Activated CD4-positive, alpha-beta T cell treated with anti-CD3 and anti-CD28 coated beads, Interleukin-2, amount 50 U/mL, for 16 hours (primary cell): ENCODE data around the gene KIF18B.

ENCODE experiments used
- DNase-seq: peaks from one replicate; pipeline ENCODE4 v3.0.0-alpha.2; 2020

KIF18B gene

DNA sequence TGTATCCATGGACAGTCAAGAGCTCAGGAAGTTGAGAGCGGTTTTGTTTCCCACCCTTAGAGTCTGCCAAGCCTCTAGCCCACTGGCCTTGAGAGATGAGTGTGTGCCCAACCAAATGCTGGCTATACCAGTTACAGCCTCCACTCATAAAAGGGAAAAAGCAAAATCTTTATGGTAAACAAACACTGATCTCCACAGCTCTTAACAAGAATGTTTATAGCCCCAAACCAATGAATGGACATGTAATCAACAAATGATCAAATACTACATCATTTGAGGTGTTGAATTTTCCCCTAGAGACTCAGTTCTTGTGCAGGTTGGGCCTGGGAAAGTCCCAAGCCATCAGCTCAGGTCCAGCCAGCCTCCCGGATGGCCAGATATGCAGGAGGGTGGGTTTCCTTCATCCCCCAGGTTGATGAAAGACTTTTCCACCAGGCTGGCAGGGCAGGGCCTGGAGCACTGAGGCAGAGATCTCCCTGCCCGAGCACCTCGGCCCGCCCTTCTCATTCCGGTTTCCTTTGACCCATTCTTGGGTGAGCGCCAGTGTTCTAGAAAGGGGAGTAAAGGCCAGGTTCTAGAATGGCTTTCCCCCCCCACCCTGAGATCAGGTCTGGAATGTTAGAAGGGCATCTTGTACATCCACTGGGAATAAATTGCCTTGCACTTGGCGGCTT lies 44.4 kb downstream of the KIF18B start:
- no peak for DNase-seq

DNA sequence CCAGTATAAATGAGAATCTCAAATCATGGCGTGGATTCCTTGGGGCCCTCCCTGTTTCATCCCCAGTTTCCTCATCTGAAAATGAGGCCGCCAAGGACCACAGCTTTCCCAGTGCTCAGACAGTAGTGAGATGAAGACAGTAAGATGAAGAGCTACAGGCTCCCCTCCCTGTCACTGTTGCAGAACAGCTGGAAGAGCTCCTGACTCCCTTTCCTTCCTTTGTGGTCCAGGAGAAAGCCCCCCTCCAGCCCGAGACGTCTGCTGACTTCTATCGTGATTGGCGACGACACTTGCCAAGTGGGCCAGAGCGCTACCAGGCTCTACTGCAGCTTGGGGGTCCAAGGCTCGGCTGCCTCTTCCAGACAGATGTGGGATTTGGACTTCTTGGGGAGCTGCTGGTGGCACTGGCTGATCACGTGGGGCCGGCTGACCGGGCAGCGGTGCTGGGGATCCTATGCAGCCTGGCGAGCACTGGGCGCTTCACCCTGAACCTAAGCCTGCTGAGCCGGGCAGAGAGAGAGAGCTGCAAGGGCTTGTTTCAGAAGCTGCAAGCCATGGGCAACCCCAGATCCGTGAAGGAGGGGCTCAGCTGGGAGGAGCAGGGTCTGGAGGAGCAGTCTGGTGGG lies 45.3 kb downstream of the KIF18B start:
- no peak for DNase-seq

DNA sequence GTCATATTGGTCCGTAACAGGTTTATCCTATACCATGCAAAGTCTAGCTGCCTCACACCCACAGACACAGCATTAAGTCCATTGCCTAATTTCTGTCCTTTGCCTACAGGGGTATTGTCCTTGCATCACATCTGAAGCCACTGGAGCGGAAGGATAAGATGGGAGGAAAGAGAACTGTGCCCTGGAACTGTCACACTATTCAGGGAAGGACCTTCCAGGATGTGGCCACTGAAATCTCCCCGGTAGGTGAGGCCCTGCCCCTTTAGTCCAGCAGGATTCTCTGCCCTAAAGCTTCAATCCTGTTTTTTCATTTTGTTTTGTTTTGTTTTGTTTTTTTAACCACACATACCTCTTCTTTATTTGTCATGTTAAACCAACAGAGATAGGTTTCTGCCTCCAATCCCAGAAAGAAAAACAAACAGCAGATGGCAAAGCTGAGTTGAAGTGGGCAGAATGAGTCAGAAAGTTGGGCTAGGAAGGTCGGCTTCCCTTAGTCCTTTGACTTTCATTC lies 46.1 kb downstream of the KIF18B start:
- no peak for DNase-seq

DNA sequence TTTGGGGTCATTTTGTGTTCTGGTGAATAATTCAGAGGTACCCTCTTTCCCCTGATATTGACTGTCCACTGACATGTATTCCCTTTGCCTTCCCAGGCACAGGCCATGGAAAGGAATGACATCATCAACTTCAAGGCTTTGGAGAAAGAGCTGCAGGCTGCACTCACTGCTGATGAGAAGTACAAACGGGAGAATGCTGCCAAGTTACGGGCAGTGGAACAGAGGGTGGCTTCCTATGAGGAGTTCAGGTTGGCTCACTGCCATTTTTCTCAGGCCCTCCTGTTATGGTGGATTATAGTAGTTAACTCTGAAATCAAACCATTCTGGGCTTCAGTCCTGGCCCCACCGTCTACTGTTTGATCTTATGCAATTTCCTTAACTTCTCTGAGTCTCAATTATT lies 46.7 kb downstream of the KIF18B start:
- DNase-seq, result no peak

DNA sequence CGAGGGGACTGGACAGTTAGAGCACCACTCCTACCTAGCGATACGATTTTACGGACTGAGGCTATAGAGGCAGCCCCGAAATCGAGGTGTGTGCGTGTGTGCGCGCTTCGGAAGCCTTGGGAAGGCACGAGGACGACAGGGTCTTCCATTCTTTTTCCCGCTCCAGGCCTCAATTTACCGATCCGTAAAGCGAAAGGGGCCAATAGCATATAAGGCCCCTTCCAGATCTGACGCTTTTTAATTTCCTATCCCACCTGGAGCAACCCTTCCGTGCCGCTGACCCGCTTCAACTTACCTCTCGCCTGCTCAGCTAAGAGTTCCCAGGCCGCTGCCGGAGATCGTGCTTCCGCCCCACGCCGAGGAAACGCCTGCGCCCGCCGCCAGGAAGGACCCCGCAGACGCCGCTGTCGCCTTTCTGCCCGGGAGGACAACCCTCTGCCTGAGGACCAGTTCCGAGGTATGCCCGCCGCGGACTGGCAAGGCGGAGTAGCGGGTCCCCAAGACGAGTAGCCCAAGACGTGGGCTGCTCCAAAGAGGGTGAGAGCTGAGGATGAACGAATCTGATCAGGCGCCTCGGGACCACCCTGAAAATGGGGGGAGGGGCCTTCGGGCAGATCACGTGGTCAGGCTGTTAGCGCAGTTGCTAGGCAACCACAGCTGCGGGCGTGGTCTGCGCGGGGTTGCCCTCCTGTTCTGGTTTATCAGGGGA lies 48.3 kb downstream of the KIF18B start, which contains the start of gene EFTUD2:
TSS of gene EFTUD2 (minus strand) at position 372 of the 709 bp plus-strand sequence. CDS start 4,924 bp downstream, outside the sequence.
- peak; percentile 92 for DNase-seq

DNA sequence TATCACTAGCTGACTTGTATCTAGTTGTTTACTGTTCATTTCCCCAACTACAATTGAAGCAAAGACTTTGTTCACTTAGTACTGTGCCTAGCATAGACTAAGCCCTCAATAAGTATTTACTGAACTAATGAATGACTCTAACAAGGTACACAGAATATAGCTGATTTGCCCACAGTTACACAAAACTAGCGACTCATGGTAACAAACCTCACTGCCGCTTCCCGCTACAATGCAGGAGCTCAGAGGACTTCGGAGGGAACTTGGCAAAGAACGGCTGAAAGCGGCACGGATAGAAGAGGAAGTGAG lies 48.9 kb downstream of the KIF18B start:
- DNase-seq, result peak; percentile 36

DNA sequence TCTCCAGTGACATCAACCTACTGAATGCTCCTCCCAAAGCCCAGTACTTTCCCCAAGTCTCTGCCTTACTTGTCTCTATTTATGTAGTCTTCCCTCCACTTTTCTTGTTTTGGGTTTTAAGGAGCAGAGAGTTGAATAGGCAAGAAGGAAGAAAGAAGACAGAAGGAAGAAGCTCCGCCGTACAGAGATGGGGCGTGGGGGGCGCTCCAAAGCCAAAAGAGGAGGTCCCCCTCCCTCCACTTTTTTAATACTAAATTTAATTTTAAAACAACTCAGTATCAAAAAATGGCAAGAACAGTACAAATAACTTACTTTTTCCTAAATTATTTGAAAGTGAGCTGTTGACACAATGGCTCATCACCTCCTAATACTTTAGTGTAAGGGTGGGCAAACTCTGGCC lies 52.9 kb downstream of the KIF18B start:
- DNase-seq, result no peak

DNA sequence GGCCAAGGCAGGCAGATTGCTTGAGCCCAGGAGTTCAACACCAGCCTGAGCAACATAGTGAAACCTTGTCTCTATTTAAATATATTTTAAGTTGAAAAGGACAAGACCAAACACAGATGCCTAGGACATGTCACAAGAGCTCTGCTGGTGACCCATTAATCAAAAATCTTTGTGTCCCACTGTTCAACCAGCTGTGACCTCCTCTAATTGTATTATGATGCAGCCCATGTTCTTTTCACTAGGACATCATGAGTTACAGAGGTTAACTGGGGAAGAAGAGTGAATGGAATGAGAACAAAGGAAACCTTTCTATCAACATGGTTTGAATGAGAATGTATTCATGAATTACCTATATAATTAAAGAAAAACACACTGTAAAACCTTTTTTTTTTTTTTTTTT lies 55.3 kb downstream of the KIF18B start:
- no peak for DNase-seq

DNA sequence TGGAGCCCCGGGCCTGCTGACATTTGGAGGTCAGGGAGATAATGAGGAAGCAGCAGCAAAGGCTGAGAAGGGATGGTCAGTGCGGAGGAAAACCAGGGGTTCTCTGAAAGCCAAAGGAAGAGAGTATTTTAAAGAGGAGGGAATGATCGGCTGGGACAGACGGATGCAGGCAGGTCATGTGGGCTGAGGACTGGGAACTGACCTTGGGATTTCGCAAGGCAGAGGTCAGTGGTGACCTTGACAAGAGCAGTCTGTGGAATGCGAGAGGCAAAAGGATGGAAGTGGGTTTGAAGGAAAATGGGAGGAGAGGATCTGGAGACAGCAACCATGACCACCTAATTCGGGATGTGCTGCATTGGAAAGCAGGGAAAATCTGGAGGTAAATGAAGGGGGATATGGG lies 58.6 kb downstream of the KIF18B start:
- DNase-seq, result no peak

DNA sequence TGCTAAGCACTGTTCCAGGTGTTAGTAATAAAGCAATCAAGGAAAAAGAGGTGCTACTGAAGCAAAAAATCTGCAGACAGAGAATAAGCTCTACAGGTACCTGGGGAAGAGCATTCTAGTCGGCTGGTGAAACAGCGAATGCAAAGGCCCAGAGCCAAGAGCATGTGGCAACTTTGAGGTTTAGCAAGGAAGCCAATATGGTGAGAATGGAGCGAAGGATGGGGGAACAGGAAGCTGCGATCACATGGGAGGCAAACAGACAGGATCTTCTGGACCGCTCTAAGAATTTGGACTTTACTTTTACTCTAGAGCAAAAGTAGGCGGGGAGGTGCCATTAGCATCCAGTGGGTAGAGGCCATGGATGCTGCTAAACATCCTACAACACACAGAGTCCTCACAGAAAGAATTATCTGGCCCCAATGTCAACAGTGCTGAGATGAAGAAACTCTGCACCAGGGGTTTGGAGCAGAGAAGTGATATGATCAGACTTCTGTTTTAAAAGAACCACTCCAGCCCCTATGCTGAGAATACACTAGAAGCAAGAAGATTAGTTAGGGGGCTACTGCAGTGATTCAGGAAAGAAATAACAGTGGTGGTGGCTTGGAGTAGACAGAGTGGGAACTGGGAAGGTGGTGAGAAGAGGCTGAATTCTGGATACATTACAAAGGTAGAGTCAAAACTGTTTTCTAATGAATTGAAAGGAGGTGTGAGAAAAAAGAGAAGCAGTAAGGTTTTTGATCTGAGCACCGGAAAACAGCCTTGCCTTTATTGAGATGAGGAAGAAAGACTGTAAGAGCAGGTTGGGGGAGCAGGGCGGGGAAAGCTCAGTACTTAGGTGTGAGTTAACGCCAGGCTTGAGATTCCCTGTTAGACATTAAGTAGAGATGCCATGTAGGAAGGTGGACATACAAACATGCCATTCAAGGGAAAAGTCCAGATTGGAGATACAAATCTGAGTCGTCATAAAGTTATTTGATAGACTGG lies 59.3 kb downstream of the KIF18B start:
- peak; percentile 37 for DNase-seq

DNA sequence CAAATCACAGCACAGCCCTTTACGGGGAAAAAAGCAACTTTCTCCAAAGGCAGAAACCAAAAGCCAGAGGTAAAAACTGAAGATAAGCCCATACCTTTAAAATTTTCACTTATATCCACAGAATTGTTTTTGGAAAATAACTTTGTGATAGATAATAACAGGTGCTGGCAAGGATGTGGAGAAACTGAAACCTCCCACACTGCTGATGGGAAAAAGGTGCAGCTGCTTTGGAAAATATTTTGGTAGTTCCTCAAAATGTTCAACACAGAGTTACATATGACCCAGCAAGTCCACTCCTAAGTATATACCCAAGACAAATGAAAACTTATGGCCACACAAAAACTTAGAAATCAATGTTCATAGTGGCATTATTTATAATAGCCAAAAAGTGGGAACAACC lies 60.6 kb downstream of the KIF18B start:
- DNase-seq, result no peak

DNA sequence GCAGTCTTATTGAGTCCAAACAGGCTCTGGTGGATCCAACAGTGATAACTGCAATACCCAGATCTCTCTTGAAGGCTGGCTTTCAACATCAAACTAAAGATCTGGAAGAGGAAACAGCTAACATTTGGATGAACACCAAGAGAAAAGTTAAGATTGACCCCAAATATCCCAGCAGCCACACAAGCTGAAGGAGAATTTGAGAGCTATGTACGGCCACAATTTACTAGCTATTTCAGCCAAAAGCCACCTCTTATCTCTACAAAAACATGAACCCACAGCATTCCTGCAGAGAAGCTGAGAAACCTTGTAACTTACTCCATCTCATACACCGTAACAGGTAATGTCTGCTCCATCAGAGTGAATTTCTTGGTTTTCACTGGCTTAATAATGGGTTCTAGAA lies 62.6 kb downstream of the KIF18B start:
- no peak for DNase-seq

DNA sequence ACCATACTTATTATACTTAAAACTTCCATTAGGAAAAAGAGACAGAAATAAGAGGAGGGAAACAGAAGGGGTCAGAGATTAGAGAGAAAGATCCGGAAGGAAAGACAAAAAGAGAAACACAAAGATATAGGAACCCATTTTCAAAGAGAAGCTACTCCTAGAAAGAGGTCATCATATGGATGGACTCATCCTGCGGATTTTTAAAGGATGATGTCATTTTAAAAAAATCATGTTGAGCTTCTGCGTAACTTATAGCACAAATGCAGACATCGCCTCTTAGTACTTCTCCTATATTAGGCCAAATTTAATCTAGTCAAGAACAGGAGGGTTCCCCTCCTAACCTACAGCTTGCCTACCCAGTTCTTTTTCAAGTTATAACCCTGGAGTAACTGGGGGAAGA lies 66.4 kb downstream of the KIF18B start:
- no peak for DNase-seq

DNA sequence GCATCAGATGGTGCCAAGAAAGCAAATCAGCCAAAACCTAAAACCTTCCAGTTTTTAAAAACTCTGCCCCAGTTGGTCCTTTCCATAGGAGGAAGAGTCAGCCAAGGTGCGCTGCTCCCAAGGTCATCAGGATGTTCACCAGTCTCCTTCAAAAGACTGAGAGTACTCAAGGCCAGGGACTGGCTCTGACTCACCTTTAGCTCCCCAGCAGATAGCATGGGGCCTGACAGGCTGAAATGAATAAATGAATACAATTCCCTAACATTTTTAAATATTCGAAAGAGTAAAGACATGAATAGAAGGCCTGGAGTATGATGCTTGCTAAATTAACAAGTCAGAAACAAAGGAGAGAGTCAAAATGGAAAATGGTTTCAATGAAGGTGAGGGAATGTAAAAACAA lies 67.5 kb downstream of the KIF18B start:
- no peak for DNase-seq

DNA sequence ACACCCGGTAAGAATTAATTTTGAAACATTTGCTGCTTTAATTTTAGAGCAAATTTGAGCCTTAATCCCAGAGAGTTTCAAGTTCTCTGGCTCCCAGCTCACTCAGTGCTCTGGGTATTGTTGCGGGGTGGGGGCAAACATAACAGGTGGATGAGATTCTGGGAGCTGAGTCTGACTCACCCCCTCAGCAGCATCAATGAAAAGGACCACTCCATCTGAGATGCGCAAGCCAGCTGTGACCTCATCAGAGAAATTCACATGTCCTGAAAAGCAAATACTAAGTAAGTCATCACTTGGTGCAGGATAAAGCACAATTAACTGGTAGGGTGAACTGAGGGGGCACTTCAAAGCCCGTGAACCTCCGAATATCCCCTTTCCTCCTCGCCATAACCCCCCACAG lies 68.2 kb downstream of the KIF18B start:
- DNase-seq, result no peak

DNA sequence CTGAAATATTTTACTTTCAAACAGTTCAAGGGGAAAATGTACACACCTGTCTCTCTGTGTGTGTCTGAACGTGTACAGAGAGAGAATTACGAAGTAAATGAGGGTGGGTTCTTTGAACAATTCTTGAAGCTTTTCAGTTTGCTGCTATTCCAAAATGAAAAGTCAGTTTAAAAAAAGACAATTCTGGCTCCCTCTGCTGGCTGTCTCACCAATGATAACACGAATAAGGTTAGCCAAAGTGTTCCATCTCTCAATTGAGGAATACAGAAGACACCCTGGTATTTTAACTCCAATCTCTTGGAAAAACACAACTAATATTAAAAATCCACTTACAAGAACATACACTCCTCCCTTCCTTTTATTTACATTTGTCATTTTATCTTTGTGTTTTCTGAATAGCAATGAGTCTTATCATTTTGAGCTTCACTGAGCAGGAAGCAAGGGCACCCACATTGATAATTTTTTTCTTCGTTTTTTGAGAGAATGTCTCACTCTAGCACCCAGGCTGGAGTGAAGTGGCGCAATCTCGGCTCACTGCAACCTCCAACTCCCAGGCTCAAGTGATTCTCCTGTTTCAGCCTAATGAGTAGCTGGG lies 68.8 kb downstream of the KIF18B start:
- DNase-seq, result peak; percentile 23

DNA sequence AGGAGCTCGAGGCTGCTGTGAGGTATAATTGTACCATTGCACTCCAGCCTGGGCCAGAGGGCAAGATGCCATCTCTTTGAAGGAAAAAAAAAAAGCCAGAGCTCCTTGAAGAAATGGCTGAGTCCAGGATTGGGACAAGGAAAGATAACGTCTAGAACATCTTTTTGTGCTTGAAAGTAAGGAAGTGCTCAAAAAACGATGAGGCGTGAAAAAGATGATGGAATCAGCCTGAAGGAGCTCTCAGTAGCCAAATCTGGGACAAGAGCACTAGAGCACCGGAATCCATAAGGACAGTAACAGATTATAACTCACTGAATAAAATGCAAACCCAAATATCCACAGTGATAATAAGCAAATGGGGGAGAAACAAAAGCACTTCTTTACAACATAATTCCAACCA lies 70.5 kb downstream of the KIF18B start:
- DNase-seq, result no peak

DNA sequence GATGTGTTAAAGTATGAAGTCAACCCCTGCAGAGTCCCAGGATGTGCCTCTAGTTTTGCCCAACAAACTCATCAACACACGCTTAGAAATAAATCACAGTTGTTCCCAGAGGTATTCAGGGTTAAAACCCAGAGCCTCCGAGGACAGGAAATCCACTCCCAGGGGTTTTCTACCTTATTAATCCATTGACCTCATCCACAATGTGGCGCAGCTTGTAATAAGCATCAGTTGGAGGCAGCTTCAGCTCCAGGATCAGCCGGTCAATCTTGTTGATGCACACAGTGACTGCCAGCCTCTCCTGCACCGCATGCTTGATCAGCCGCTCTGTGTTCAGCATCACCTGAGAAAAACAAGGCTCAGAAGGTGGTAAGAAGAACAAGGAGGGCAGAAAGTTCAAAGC lies 71.8 kb downstream of the KIF18B start:
- no peak for DNase-seq
